Neural cell (in vitro differentiated cells): Measurements from ENCODE around the gene PRRT2. TPM values are rescaled to one million over a fixed set of nuclear protein-coding genes. Genes with fewer than 3 reads are reported as not detected.
"Not testable (repeated sequence)": the region's sequence is repeated elsewhere in the genome, so short reads cannot be mapped to it uniquely, and the experiment has no call there.

Source experiments
- H2AFZ ChIP-seq: fragments of 200-600, 300-800 bp; sonication (generic), shearing (Covaris generic); 2 replicates; pipeline ENCODE4 v1.6.0; 2014; ENCODE audit warnings: low read depth, mild to moderate bottlenecking, antibody characterized with exemption, low read length, moderate library complexity
- H3F3A ChIP-seq: fragments of 200-600 bp; shearing (Covaris generic); 2 replicates; pipeline ENCODE4 v1.6.1; 2016; ENCODE audit warnings: mild to moderate bottlenecking, moderate library complexity, mixed read lengths, antibody characterized with exemption, low read length; ENCODE audit not compliant: insufficient read depth, poor library complexity, severe bottlenecking
- H3K27ac ChIP-seq: fragments of 200-600, 300-800 bp; sonication (generic), shearing (Covaris generic); 2 replicates; pipeline ENCODE4 v1.5.1; 2014; ENCODE audit warnings: mild to moderate bottlenecking, low read length, moderate library complexity
- H3K27me3 ChIP-seq: fragments of 300-800, 200-600 bp; sonication (generic), shearing (Covaris generic); 2 replicates; pipeline ENCODE4 v1.6.0; 2014; ENCODE audit warnings: mild to moderate bottlenecking, low read depth, low read length, moderate library complexity; ENCODE audit not compliant: insufficient read depth
- H3K36me3 ChIP-seq: fragments of 300-800, 200-600 bp; sonication (generic), shearing (Covaris generic); 2 replicates; pipeline ENCODE4 v1.5.1; 2014; ENCODE audit warnings: mild to moderate bottlenecking, antibody characterized with exemption, low read length, moderate library complexity; ENCODE audit not compliant: insufficient read depth
- H3K4me2 ChIP-seq: fragments of 300-800, 200-600 bp; sonication (generic), shearing (Covaris generic); 2 replicates; pipeline ENCODE4 v1.6.0; 2014; ENCODE audit warnings: mild to moderate bottlenecking, low read length
- H3K4me3 ChIP-seq: fragments of 300-800, 200-600 bp; sonication (generic), shearing (Covaris generic); 2 replicates; pipeline ENCODE4 v1.5.1; 2014; ENCODE audit warnings: mild to moderate bottlenecking, low read length, moderate library complexity
- H3K79me2 ChIP-seq: fragments of 200-600 bp; shearing (Covaris generic); replicated peaks from 2 replicates; pipeline ENCODE4 v1.6.0; 2014; ENCODE audit warnings: mild to moderate bottlenecking, low read length, moderate library complexity; ENCODE audit not compliant: insufficient read depth
- H3K9ac ChIP-seq: fragments of 300-800, 200-600 bp; sonication (generic), shearing (Covaris generic); 2 replicates; pipeline ENCODE4 v1.6.1; 2016; ENCODE audit warnings: mild to moderate bottlenecking, low read length, mixed read lengths
- H3K9me2 ChIP-seq: fragments of 200-600 bp; shearing (Covaris generic); 2 replicates; pipeline ENCODE4 v1.6.1; 2016; ENCODE audit warnings: mild to moderate bottlenecking, low read length, mixed read lengths; ENCODE audit not compliant: insufficient read depth
- H3K9me3 ChIP-seq: fragments of 200-600, 300-800 bp; sonication (generic), shearing (Covaris generic); 2 replicates; pipeline ENCODE4 v1.6.1; 2016; ENCODE audit warnings: mild to moderate bottlenecking, mixed run types, low read length, moderate library complexity, mixed read lengths
- H4K20me1 ChIP-seq: fragments of 200-600 bp; shearing (Covaris generic); 2 replicates; pipeline ENCODE4 v1.6.1; 2016; ENCODE audit warnings: mild to moderate bottlenecking, mixed run types; ENCODE audit not compliant: insufficient read depth
- CTCF ChIP-seq: fragments of 450-650 bp; IDR thresholded peaks from 2 replicates; pipeline ENCODE4 v1.5.1; 2014; ENCODE audit warnings: antibody characterized with exemption, mild to moderate bottlenecking, moderate library complexity; ENCODE audit not compliant: poor library complexity, severe bottlenecking
- EP300 ChIP-seq: fragments of 450-650 bp; conservative IDR thresholded peaks from 2 replicates; pipeline ENCODE4 v1.6.1; 2014; ENCODE audit warnings: antibody characterized with exemption, mild to moderate bottlenecking, moderate library complexity; ENCODE audit not compliant: poor library complexity, severe bottlenecking
- EZH2 ChIP-seq: fragments of 200-600, 300-800 bp; shearing (Covaris generic), sonication (generic); IDR thresholded peaks from 2 replicates; pipeline ENCODE4 v1.6.1; 2014; ENCODE audit warnings: antibody characterized with exemption, low read length, borderline replicate concordance, mild to moderate bottlenecking; ENCODE audit not compliant: insufficient read depth, poor library complexity, severe bottlenecking
- MXI1 ChIP-seq: fragments of 450-650 bp; conservative IDR thresholded peaks from 2 replicates; pipeline ENCODE4 v1.6.1; 2014; ENCODE audit warnings: antibody characterized with exemption, mild to moderate bottlenecking; ENCODE audit not compliant: poor library complexity, severe bottlenecking
- POLR2AphosphoS5 ChIP-seq: IDR thresholded peaks from 2 replicates; pipeline ENCODE4 v1.6.1; 2012
- RAD21 ChIP-seq: fragments of 450-650 bp; conservative IDR thresholded peaks from 2 replicates; pipeline ENCODE4 v1.6.1; 2014; ENCODE audit warnings: antibody characterized with exemption, mild to moderate bottlenecking, moderate library complexity
- REST ChIP-seq: IDR thresholded peaks from 2 replicates; pipeline ENCODE4 v1.6.1; 2012; ENCODE audit warnings: borderline replicate concordance
- SMC3 ChIP-seq: fragments of 450-650 bp; conservative IDR thresholded peaks from 2 replicates; pipeline ENCODE4 v1.6.1; 2014; ENCODE audit warnings: antibody characterized with exemption, mild to moderate bottlenecking, moderate library complexity; ENCODE audit not compliant: poor library complexity
- TAF1 ChIP-seq: IDR thresholded peaks from 2 replicates; pipeline ENCODE4 v1.6.1; 2012; ENCODE audit warnings: low read depth
- polyA plus RNA-seq: library from polyadenylated mRNA; depleted of rRNA; stranded (reverse); fragments of >200 nt; gene quantifications from 2 replicates; pipeline ENCODE4 v1.2.3, GENCODE V29; 2014

Gene PRRT2
- polyA plus RNA-seq, 1 donor from 2014 or later = 84.2 TPM

DNA sequence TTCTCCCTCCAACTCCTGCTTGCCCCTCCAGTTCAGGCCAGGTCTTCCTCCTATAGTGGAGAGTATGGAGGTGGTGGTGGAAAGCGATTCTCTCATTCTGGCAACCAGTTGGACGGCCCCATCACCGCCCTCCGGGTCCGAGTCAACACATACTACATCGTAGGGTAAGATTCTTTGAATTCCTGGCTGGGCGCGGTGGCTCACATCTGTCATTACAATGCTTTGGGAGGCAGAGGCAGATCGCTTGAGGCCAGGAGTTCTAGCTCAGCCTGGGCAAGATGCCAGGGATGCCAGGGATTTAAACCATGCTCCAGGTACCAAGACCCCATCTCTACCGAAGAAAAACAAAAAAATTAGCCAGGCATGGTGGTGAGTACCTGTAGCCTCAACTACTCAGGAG lies 32.5 kb upstream of the PRRT2 start:
- Histone ChIP-seq H3K9me3 (no peaks in the 10 kb centered on the region), H3F3A (no peaks in the 10 kb centered on the region), H3K9ac (no peak overlapping the region), H3K4me3 (no peak overlapping the region), H3K9me2 (no peaks in the 10 kb centered on the region), H3K36me3 (no peaks in the 10 kb centered on the region), H4K20me1 (no peaks in the 10 kb centered on the region), H2AFZ (no peak overlapping the region), H3K27me3 (no peaks in the 10 kb centered on the region), H3K79me2 (no peaks in the 10 kb centered on the region), H3K27ac (no peak overlapping the region), H3K4me2 (no peak overlapping the region)
- TF ChIP-seq SMC3 = no peak
- TF ChIP-seq REST = no peak
- no peak for TF ChIP-seq POLR2AphosphoS5
- TF ChIP-seq TAF1 = no peak
- TF ChIP-seq EP300 = no peak
- TF ChIP-seq RAD21 = no peak
- no peak for TF ChIP-seq MXI1
- no peak for TF ChIP-seq EZH2
- TF ChIP-seq CTCF = no peak

DNA sequence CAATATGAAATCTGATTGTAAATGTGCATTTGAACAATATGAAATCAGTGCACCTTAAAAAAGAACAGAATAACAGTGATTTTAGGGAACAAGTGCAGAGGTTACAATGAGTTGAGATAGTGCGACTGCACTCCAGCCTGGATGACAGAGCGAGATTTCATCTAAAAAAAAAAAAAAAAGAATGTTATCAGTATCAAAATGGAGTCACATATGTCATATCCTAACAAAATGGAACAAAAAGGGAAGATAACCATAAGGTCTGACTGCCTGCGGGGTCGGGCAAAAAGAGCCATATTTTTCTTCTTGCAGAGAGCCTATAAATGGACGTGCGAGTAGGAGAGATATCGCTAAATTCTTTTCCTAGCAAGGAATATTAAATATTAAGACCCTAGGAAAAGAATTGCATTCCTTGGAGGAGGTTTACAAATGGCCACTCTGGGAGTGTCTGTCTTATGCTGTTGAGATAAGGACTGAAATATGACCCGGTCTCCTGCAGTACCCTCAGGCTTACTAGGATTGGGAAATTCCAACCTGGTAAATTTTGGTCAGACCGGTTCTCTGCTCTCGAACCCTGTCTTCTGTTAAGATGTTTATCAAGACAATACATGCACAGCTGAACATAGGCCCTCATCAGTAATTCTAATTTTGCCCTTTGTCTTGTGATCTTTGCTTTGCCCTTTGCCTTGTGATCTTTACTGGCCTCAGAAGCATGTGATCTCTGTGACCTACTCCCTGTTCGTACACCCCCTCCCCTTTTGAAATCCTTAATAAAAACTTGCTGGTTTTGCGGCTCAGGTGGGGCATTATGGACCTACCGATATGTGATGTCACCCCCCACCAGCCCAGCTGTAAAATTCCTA lies 28.7 kb upstream of the PRRT2 start:
- H3K79me2 ChIP-seq, H2AFZ ChIP-seq, H3K27ac ChIP-seq, H3K4me2 ChIP-seq, H3K9ac ChIP-seq, H3K9me2 ChIP-seq, H3K9me3 ChIP-seq, H3K4me3 ChIP-seq, H3K27me3 ChIP-seq, H3F3A ChIP-seq, H4K20me1 ChIP-seq, H3K36me3 ChIP-seq: not testable (repeated sequence)
